GM03348 (cell line): Measurements from ENCODE around the gene BCL2L11.
"Not testable (repeated sequence)": the region's sequence is repeated elsewhere in the genome, so short reads cannot be mapped to it uniquely, and the experiment has no call there.

ENCODE experiments used
- DNase-seq: peaks from one replicate; pipeline ENCODE4 v3.0.0; 2012; ENCODE audit warnings: low spot score

The BCL2L11 gene

GRCh38 chr2:111120253-111121027 is at the start of gene BCL2L11:
Gene BCL2L11 (plus strand): TSS chr2:111120914. CDS start chr2:111123746, 2,832 bp downstream.
- DNase-seq: peak; percentile 96

DNA sequence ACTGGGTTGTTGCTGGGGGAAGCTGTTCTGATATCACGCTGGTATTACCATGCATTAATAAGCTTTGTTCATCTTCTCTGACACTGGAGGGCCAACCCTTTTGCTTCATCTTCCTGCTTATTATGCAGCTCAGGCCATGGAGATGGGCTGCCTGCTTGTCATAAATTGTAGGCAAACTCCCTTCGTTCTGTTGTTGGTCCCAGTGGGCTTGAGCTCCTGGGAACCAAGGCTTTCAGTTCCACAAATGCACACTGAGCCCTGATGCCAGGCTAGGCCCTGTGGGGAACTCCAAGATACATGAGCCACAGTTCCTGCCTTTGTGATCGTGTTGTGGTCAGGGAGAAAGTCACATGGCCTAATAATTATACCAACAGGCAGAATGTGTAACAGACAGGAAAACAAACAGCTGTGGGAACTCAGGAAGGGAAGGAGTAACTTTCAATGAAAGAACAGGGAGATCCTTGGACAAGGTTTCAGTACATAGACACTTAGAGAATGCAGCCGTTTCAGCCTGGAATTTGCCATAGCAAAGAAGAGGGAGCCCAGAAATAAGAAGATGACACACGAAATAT is 49.0 kb upstream of the BCL2L11 start:
- DNase-seq: peak; percentile 38

DNA sequence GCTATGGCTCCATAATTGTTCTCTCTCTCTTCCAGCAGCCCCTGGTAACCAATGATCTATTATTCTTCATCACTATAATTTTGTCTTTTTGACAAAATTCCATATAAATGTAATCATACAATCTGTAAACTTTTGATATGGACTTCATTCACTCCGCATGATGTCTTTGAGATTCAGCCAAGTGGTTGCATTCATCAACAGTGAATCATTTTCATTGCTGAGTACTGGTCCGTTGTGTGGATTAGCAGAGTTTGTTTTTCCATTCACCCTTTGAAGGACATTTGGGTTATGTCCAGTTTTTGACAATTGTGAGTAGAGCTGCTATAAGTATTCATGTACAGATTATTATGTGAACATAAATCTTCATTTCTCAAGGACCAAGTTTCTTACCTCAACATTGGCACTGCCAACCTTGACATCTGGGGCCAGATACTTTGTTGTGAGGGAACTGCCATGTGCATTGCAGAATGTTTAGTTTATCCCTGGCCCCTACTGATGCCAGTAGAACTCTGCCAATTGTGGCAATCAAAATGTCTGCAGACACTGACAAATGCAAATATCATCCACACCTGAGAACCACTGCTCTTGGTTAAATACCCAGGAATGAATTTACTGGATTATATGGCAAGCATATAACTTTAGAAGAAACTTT is 48.4 kb upstream of the BCL2L11 start:
- DNase-seq: peak; percentile 35

DNA sequence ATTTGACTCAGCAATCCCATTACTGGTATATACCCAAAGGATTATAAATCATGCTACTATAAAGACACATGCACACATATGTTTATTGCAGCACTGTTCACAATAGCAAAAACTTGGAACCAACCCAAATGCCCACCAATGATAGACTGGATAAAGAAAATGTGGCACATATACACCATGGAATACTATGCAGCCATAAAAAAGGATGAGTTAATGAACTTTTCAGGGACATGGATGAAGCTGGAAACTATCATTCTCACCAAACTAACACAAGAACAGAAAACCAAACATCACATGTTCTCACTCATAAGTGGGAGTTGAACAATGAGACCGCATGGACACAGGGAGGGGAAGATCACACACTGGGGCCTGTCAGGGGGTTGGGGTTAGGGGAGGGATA is 38.1 kb upstream of the BCL2L11 start:
- DNase-seq: not testable (repeated sequence)

- DNase-seq: no peak
Observed at GRCh38 chr2:111091811-111092211, 28.9 kb upstream of the BCL2L11 start.

DNA sequence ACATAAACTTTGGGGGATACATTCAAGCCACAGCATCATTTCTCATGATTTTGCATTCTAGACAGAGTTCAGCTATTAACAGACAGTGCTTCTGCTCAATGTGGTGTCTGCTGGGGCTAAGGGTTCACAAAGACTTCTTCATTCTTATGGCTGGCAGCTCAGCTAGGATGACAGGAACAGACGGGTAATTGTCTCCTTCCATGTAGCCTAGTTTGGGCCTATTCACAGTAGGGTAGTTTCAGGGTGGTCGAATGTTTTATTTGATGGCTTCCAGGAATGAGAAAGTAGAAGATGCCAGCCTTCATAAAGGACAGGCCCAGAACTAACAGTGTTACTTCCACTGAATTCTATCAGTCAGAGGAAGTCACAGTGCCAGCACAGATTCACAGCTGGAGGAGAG is 26.0 kb upstream of the BCL2L11 start:
- no peak for DNase-seq

DNA sequence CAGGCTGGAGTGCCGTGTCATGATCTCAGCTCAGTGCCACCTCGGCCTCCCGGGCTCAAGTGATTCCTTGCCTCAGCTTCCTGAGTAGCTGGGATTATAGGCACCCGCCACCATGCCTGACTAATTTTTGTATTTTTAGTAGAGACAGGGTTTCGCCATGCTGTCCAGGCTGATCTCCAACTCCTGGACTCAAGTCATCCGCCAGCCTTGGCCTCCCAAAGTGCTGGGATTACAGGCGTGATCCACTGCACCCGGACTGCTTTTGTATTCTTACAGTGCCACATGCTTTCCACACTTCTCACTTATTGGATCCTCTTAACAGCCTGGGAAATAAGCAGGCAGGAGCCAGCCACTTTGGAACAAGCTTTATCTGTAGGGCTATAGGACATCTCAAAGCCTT is 25.3 kb upstream of the BCL2L11 start:
- no peak for DNase-seq

- DNase-seq: no peak
Observed at GRCh38 chr2:111099402-111099801, 21.3 kb upstream of the BCL2L11 start.

DNA sequence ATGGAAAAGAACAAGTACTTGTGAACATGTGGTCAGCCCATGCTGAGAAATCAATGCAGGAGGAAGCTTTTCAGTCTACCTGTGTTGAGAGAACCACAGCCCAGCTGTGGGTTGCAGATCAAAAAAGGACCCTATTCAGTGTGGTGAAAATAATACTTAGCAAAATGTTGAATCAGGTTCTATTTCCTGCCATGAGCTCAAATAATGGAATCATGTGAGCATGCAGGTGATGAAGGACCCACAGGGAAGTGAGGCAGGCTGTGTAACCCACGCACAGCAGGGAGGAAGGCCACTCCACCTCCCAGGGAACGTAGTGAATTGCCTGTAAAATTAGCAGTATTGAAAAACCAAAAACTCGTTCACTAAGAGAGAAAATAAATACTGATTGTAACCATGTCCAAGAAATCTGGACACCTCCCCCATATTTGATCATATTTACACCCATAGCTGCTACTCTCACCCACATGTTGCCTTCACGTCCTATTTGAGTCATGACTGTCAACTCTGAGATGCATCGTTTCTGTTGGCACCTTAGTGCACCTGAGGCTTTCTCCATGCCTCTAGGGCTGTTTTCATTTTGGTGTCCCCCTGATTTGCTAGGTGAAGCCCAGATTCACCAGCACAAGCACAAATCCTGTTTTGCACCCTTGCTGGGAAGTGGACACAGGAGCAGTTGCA is 20.5 kb upstream of the BCL2L11 start:
- DNase-seq: no peak

- DNase-seq: no peak
Observed at GRCh38 chr2:111100765-111101162, 19.9 kb upstream of the BCL2L11 start.

GRCh38 chr2:111101592-111101991 is 19.1 kb upstream of the BCL2L11 start:
- DNase-seq: no peak

- DNase-seq: no peak
Observed at GRCh38 chr2:111102216-111102615, 18.5 kb upstream of the BCL2L11 start.

DNA sequence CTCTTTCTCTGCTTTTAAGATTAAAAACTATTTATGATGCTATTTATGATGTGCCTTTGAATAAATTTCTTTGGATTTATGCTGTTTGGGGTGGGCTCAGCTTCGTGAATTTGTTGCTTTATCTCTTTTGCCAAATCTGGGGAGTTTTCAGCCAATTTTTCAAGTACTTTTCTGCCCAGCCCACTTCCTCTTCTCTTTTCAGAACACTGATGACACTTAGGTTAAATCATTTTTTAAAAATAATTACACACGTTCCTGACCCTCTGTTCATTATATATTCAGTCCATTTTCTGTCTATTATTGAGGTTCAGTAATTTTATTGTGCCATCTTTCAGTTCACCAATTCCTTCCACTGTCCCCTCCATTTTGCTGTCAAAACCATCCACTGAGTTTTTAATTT is 14.8 kb upstream of the BCL2L11 start:
- no peak for DNase-seq

DNA sequence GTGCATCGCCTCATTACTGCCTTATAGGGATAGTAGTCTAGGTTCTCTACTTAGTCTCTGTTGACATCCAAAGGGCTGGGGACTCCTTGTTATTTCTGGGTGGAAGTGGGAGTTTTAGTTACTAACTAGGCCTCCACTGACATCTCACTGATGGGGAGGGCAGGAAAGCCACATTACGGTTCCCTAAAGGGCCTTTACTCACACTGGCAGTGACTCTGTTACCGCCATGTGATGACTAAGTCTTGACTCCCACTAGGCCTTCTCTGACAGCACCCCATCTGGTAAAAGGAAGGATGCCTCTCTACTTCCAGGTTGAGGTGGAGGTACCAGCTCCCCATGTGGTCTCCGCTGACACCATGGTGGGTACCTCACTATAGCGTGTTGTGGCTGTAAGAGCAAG is 14.0 kb upstream of the BCL2L11 start:
- DNase-seq: no peak

- no peak for DNase-seq
Observed at GRCh38 chr2:111108745-111109271, 11.9 kb upstream of the BCL2L11 start.

DNA sequence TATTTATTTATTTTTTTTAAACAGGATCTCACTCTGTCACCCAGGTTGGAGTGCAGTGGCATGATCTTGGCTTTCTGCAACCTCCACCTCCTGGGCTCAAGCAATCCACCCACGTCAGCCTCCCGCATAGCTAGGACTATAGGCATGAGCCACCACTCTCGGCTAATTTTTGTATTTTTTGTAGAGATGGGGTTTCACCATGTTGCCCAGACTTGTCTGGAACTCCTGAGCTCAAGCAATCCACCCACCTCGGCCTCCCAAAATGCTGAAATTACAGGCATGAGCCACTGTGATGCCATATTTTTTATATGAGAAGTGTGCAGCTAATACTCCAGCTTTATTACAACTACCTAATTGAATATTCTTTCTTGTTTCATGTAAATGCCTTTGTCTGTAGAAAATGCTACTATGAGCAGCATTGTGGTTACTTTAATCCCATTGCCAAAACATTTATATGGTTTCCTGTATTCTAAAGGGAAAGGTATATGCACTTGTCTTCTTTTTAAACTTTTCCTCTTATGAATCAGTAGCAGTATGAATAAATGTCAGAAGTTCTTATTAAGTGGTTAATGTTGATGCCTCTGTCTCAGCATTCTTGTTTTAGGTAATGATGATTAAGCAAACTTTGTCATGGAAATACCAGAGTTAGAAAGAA is 9.5 kb upstream of the BCL2L11 start:
- no peak for DNase-seq

GRCh38 chr2:111113838-111114237 is 6.9 kb upstream of the BCL2L11 start:
- no peak for DNase-seq

DNA sequence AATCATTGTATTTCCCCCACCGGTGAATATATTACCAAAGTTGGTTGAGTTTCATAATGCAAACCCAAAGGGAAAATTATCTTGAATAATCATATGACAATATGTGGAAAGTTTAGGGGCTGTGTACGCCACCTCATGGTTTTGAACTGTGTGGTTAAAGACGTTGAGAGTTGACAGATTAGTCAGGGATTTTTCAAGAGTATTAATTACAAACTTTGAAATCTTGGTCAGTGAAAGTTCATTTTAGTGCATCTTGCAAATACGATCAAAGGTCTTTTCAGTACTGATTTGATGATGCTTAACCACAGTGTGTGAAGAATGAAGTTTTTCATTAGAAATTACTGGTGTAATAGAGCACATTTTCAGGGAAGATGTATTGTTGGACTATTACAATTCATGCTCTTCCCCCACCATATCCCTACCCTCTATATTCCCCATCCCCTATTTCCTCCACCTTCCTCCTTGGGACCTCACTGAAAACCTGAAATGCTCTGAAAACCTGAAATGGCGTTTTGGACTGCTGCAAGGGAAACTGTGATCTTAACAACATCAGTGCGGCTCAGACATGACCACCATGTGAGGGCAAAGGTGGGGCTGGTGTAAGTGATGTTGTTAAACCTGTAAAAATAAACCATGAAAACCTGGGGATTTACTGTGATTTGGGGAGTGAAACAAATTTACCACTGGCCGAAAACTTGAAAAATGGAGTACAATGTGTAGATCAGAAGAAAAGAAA is 4.5 kb upstream of the BCL2L11 start:
- DNase-seq: no peak

DNA sequence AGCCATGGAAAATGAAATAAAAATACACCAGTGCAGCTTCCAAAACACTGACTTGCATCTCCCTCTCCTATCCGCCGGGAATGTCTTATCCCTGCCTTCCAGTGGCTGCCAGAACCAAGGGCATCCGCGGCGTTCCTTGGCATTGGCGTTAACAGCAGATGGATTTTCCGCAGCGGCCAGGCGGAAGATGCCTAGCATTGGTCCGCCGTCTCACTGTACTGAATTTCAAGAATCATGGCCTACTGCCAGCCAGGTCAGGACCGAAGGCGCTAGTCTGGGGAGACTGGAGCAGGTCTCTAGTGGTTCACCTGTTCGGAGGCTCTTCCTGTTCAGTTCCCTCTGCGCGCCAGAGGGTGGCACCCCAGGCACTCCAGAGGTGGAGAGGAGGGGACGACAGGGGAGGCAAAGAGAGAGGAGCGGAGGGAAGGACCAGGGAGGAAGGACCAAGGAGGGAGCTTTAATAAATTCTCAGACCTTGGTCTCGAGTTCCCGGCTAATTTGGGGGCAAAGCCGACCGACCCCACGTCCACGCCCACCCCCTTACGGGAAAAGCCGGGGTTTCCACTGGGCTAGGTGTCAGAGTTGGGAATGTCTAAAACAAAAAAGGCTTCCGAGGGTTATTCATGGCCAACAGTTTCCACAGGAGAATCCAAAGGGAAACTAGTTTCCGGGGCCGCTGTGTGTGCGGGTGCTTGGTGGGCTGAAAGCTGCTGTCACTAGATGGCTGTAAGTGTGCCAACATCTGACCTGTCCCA is 3.7 kb upstream of the BCL2L11 start:
- DNase-seq: peak; percentile 90
